ENCODE measurements around the gene TMEM9B. TPM values are rescaled to one million over a fixed set of nuclear protein-coding genes. Genes with fewer than 3 reads are reported as not detected.

The TMEM9B gene
- total RNA-seq (2022; extraction: Qiagen RNA extraction; ENCODE audit: low read depth): 32.3 to 43.3 TPM (median 38.5 TPM) in 5 replicates

DNA sequence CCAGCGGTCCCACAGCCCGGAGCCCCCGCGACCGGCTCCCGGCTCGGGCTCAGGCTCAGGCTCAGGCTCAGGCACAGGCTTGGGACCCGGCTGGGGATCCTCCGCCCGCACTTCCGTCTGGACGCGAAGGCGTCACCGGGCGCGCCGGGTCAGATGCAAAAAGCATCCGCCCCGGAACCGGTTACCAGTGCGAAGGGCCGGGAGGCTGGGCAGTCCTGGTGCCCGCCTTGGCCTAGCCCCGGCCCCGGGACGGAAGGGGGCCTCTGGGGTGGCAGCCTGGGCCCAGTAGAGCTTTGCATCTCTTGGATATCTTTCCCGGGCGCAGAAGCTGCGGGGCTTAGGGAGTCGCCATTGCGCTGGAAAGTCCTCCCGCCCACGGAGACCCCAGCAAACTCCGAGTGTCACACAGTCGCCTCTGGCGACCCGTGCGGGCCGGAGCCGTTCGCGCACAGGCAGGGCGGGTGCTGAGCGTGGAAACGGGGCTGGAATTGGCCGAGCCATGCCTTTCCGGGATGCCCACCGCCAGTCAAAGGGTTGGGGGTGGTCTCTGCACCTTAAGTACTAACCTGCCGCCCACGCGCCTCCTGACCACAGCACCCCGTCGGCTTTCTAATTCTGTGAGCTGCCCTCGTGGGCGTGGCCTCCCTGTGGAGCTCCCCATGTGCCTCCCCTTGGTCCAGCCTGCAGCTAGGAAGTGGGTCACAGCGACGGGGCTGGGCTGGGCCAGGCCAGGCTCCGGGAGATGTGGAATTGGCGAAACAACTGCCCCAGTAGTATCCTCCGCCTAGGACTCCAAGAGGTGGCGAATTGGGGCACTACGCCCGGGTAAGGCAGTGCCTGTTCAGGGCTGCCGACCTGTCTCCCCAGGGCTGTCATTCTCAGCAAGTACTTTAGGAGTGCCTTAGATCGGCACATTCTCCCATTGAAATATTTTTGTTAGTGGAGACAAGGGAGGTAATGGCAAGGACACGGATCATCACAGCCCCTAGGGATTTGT lies at the start of gene TMEM9B:
TSS of gene TMEM9B (minus strand) at position 119 of the 997 bp plus-strand sequence. CDS start 129 bp downstream, outside the sequence.

DNA sequence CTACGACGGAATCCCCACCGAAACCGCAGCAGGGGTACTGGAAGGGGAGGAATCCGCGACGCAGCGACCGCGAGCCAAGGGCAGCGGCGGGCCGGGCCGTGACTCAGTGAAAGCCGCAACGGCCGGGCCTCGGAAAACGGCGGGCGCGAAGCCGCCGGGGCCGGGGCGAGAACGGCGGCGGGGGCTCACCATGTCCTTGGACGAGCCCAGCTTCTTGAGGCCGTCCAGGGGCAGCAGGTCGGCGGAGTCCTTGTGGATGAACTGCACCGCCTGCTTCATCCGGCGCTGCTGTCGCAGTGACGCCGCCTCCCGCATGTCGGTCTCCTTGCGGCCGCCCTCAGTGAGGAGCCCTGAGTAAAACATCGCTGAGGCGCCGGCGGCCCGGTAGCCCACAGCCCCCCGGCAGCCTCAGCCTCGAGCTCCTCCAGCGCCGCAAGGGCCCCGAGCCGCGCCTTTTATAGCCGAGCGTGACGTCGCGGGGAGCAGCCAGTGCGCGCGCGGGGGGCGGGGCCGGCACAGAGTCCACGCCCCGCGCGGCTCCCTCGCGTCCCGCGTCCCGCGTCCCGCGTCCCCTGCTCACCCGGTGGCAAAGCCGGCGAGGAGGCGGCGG lies 39.4 kb upstream of the TMEM9B start, which contains the start of gene NRIP3:
TSS of gene NRIP3 (minus strand) at position 429 of the 610 bp plus-strand sequence. CDS start at position 363, 66 bp downstream.

DNA sequence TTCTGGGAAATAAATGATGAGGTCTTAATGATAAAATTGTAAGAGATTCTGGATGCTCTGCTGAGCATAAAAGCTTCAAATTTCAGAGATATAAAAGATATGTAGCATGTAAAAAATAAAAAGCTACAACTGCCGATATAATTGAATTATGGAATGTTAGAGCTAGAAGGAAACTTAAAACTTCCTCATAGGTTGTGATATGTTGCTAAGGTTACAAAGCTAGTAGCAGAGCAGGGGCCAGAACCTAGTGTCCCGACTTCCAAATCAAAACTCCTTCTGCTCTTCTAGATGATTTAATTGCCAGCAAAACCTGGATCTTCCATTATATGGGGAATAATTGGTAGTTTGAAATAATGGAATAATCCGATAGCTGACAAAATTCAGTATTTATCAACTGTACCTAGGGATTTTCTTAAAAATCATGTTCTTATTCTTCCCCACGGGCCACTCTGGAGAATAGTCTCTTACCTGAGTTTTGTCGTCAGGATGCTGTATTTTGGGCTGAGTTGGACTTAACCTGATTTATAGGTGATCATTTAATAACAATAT lies 21.6 kb downstream of the TMEM9B start, which contains the start of gene ASCL3:
TSS of gene ASCL3 (minus strand) at position 499 of the 549 bp plus-strand sequence. CDS start 4,855 bp downstream, outside the sequence.

DNA sequence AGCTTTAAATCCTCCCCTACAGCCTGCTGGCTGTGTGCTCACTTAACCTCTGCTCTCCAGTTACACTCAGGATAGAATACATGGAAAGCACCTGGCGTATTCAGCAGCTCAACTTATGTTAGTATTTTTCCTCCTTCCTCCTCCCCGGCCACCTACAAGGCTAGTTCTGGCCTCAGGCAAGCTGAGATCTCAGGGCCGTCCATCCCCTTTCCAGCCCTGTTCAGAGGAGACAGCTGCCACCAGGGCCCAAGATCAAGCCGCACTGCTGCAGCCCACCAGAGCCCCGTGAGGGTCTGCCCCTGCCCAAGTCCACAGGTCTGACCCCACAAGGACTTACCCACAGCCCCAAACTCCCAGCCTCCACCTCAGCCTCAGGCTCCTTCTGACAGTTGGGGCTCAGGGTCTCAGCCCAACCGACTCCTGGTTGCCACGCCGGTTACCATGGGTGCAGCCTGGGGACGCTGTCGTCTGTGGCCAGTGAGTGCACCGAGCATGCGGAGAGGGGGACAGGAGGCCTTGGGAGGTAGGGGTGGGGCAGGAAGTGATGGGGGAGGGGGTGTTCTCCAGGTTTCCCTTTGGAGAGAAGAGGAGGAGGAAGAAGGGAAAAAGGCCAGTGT lies 31.6 kb downstream of the TMEM9B start, which contains the start of gene C11orf16:
TSS of gene C11orf16 (minus strand) at position 384 of the 617 bp plus-strand sequence. CDS start 639 bp downstream, outside the sequence.

DNA sequence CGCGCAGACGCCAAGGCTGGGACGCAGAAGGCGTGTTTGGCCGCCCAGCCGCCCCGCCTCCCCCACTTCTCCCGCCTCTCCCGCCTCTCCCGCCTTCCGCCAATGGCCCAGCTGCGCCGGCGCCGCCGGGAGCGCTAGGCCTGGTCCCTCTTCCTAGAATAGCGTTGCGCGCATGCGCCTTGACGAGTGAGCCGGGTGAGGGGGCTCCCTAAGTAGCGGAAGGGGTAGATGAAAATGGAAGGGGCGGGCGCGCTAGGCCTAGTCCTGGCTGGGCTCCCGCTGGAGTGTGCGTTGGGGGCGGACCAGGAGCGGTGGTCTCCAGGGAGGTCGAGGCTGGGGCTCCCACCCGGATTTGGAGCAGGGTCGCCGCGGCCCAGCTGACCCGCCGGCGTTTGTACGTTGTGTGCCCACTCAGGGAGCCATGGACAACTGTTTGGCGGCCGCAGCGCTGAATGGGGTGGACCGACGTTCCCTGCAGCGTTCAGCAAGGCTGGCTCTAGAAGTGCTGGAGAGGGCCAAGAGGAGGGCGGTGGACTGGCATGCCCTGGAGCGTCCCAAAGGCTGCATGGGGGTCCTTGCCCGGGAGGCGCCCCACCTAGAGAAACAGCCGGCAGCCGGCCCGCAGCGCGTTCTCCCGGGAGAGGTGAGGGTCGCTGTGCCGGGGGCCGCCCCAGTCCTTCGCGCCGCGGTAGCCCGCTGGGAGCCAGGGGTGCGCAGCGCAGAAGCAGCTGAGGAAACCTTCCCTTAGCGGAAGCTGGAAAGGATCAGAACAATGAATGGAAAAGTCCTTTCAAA lies 53.0 kb downstream of the TMEM9B start, which contains the start of gene AKIP1:
TSS of gene AKIP1 (plus strand) at position 161 of the 795 bp plus-strand sequence. CDS start at position 422, 261 bp downstream.

Other genes with a start within 250 kb of the TMEM9B start
- 38.3 to 44.3 TPM (median 42.6 TPM) in 5 replicates for gene AKIP1, start 53.3 kb downstream of the TMEM9B start, total RNA-seq (2022; extraction: Qiagen RNA extraction; ENCODE audit: low read depth)
- gene C11orf16, start 31.5 kb downstream of the TMEM9B start, total RNA-seq (2022; extraction: Qiagen RNA extraction; ENCODE audit: low read depth): not detected in 5 replicates
- gene ASCL3, start 21.4 kb downstream of the TMEM9B start, total RNA-seq (2022; extraction: Qiagen RNA extraction; ENCODE audit: low read depth): not detected in 5 replicates
- 0.86 to 1.4 TPM (median 1.1 TPM) in 5 replicates for gene NRIP3, start 39.6 kb upstream of the TMEM9B start, total RNA-seq (2022; extraction: Qiagen RNA extraction; ENCODE audit: low read depth)
- 0.27 to 0.70 TPM (median 0.57 TPM) in 5 replicates for gene SCUBE2, start 127.2 kb upstream of the TMEM9B start, total RNA-seq (2022; extraction: Qiagen RNA extraction; ENCODE audit: low read depth)